GM18951 (cell line): ENCODE data around the gene BCL2L2.

Source experiments
- POLR2A ChIP-seq: IDR thresholded peaks from 4 replicates; pipeline ENCODE4 v1.6.1; 2011; ENCODE audit warnings: mild to moderate bottlenecking; ENCODE audit not compliant: insufficient read length, insufficient read depth; ENCODE audit errors: extremely low read depth
- in situ Hi-C: fragments of 300-500 bp; cut with MboI; formaldehyde crosslinking; loops from one replicate; pipeline ENCODE4 v1.12.0; 2022; ENCODE audit warnings: low sequenced_read_pairs, mixed read lengths, inconsistent platforms; ENCODE audit not compliant: unreplicated experiment

BCL2L2 gene

DNA sequence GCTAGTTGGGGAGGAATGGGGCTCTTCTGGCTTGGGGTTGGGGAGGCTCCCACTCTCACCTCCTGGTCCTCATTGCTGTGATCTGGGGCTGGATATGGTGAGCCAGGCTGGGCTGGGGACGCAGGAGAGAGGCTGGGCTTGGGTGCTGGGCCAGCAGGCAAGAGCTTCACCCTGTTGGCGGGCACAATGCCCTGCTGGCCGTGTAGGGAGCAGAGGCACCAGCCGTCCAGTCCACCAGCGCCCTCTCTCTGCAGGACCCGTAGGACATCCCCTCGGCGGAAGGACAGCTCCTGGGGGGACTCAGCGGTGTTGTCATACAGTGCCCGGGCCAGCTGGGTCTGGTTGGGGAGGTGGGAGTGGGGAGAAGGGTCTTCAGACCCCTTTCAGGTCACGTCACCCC is 53.9 kb downstream of the BCL2L2 start:
- no peak for TF ChIP-seq POLR2A
- in situ Hi-C loops, result no loop called here

DNA sequence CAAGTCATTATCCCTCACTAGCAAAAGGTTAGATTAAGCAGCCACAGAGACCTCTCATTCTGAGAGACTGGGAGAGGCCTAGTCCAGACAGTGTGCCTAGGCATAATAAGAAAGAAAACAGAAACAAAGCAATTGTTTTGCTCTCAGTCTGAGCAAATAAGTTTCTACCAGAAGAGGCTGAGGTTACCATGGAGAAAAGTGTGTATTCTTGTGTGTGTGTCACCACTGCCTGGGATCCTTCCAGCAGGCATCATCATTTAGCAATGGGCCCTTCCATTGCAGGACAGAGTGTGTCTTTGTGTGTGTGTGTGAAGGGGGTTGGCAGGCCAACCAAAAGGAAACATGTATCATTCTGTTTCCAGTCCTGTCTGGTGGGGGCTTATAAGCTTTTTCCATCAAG is 54.7 kb downstream of the BCL2L2 start:
- no peak for TF ChIP-seq POLR2A

More for the DNA sequence above, 54.7 kb downstream of the BCL2L2 start:
- in situ Hi-C loops, result no loop called here
